ENCODE results near the gene DERL3.
"Not testable (repeated sequence)": the region's sequence is repeated elsewhere in the genome, so short reads cannot be mapped to it uniquely, and the experiment has no call there.

The DERL3 gene

DNA sequence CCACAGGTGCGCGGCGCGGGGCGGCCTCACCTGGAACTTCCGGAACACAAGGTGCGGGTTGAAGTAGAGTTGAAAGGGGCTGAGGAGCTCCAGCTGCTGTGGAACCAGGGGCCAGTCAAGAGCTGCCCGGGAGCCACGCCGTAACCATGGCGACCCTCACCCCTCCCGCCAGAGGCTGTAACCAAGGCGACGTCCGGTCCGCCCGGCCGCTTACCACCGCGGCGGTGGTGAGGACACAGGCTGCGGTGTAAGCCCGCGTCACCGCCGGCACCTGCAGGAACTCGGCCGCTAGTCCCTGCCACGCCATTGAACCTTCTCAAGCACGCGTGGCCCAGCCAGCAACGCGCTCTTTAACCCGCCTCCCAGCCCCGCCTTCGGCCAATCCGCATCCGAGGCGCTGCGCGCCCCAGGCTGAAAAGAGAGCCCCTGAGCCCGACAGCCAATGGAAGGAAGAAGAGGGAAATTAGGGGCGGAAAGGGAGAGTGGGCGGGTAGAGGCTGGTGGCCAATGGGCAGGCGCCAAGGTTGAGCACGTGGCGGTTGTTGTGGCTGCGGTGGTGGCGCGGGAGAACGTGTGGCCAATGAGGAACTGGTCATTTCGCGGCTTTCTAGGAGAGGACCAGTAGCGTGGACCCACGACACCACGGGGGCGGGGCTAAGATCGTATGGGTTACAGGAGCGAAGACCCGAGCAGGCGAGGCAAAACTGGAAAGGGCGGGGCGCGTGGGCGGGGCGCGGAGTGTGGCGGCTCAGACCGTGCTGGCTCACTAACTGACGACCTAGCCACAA lies at the start of gene DERL3:
Gene DERL3 (minus strand): TSS at position 326 of the 788 bp plus-strand sequence. CDS start 19 bp downstream, at position 307.
- DNase-seq (ENCODE audit: low read depth in 3 of 3): peak; percentile 88 to 97 (median 93)

DNA sequence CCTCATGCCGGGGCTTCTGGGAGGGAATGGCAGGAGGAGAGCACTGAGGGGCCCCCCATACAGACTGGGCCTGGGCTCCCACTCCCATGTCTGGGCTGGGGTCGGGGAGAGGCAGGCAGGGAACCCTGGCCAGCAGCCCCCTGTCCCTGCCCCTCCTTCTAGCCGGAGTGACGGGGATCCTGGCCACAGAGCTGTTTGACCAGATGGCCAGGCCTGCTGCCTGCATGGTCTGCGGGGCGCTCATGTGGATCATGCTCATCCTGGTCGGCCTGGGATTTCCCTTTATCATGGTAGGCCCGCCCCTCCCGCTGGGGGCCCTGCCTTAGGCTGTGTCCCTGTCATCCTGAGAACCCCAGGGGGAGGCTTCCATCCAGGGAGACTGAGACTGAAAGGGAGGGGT lies 45.3 kb upstream of the DERL3 start:
- DNase-seq (ENCODE audit: low read depth in 3 of 3): no peak

DNA sequence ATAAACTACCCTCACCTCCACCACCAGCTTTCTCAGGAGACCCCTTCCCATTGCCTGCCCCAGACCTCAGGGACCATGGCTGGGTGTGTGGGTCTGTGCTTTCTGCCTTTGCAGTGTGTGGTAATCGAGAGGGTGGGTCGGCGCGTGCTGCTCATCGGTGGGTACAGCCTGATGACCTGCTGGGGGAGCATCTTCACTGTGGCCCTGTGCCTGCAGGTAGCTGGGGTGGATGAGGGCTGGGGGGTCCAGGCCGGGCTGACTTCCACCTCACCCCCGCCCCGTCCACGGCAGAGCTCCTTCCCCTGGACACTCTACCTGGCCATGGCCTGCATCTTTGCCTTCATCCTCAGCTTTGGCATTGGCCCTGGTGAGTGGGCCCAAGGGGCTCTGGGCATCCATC lies 44.9 kb upstream of the DERL3 start:
- no peak for DNase-seq (ENCODE audit: low read depth in 3 of 3)

DNA sequence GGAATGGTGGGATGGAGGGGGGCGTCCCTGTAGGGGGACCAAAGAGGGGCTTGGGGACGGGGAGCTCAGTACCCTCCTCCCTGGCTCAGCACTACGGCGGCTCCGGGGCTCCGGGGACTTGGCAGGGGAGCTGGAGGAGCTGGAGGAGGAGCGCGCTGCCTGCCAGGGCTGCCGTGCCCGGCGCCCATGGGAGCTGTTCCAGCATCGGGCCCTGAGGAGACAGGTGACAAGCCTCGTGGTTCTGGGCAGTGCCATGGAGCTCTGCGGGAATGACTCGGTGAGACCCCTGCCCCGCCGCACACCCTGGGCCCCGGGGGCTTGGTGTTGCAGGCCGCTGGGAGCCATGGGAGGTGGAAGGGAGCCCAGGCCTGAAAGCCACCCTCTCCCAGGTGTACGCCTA lies 43.6 kb upstream of the DERL3 start:
- no peak for DNase-seq (ENCODE audit: low read depth in 3 of 3)

DNA sequence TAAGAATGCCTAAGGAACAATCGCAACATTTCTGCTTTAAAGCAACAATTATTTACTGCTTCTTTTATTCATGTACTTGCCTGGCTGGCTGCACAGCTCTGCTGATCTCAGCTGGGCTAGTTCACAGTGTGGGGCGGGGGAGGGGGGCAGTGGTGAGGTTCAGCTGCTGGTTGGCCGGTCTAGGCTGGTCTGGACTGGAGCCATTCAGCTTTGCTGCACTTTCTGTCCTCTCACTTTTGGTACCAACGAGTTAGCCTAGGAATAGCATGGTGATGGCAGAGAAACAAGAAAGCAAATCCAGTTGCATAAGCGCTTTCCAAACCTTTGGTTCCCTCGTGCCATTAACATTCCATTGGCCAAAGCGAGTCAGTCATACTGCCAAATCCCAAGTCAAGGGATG lies 39.4 kb upstream of the DERL3 start:
- no peak for DNase-seq (ENCODE audit: low read depth in 3 of 3)

DNA sequence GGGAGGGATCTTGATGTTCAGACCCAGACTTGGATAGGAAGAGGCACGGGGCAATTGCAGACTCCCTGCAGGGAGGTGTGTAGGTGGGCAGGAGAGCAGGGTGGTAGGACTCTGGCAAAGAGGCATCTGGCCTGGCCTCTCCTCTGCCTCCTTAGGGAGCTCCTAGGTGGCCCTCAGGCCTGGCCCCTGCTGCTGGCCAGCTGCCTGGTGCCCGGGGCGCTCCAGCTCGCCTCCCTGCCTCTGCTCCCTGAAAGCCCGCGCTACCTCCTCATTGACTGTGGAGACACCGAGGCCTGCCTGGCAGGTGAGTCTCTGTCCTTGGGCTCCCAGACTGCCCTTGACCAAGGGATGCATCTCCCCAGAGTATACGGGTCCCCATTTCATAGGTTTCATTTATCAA lies 38.8 kb upstream of the DERL3 start:
- no peak for DNase-seq (ENCODE audit: low read depth in 3 of 3)

DNA sequence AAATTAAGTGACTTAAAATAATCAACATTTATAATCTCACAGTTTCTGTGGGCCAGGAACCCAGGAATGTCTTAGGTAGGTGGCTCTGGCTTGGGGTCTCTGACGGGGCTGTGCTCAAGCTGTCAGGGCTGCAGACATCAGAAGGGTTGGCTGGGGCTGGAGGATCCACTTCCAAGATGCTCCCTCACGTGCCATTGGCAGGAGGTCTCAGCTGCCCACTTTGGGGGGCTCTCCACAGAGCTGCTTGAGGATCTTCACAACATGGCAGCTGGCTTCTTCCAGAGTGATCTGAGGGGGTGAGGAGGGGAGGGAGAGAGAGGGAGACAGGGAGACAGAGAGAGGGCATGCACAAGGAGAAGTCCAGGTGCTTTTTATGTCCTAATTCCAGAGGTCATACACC lies 37.0 kb upstream of the DERL3 start:
- DNase-seq (ENCODE audit: low read depth in 3 of 3): no peak

DNA sequence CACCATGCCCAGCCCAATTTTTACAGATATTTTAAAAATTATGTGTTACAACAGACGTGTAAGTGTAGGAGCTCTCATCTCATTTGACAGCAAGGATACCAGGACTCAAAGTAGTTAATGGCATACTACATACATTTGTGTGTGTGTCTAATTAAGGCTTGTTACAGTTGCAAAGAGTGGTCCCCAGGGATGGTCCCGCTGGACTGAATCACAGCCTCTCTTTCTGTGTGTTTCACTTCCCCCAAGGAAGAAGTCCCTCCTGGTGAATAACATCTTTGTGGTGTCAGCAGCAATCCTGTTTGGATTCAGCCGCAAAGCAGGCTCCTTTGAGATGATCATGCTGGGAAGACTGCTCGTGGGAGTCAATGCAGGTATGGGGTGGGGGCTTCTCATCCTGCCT lies 36.1 kb upstream of the DERL3 start:
- DNase-seq (ENCODE audit: low read depth in 3 of 3): no peak

DNA sequence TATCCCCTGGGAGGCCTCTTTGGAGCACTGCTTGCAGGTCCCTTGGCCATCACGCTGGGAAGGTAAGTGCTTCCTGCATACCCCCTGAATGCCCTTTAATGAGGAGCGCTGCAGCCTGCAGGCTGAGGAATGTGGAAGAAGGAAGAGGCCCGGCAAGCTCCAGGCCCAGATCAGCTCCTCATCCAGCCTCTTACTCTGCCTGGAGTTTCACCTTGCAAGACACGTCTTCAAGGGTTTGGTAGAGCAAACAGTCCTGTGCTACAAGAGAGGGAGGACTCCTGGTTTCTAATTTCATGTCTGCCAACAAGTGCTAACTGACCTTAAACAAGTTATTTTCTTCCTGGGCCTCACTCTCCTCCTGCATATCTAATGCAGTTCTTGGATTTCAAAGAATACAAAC lies 29.8 kb upstream of the DERL3 start:
- DNase-seq (ENCODE audit: low read depth in 3 of 3): no peak

DNA sequence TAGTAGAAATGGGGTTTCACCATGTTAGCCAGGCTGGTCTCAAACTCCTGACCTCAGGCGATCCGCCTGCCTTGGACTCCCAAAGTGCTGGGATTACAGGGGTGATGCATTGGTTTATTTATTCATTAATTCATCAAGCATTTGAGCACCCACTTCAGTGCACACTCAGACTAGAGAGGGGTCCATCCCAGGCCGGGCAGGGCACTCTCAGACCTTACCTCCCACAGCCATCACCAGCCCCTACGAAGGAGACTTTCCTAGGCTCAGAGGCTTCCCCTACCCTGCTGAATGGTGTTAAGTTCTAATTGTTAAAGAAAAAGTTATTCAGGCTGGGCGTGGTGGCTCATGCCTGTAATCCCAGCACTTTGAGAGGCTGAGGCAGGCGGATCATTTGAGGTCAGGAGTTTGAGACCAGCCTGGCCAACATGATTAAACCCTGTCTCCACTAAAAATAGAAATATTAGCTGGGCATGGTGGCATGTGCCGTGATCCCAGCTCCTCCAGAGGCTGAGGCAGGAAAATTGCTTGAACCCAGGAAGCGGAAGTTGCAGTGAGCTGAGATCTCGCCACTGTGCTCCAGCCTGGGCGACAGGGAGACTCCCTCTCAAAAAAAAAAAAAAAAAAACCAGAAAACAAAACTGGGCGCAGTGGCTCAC lies 25.8 kb upstream of the DERL3 start:
- not testable (repeated sequence) for DNase-seq (ENCODE audit: low read depth in 3 of 3)

DNA sequence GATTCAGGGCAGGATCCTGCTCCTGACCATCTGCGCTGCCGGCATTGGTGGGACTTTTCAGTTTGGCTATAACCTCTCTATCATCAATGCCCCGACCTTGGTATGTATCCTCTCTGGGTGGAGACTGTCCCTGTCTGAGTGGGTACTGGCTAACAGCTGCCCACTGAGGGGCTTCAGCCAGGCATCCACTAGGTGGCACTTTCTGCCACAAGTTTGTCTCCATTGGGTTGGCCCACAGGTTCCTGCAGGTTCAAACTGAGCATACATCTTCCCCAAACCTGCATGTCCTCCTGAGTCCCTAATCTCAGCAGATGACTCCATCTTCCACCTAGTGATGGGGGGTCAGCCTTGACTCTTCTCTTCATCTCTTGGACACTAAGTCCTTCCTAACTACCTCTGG lies 23.3 kb upstream of the DERL3 start:
- DNase-seq (ENCODE audit: low read depth in 3 of 3): no peak

DNA sequence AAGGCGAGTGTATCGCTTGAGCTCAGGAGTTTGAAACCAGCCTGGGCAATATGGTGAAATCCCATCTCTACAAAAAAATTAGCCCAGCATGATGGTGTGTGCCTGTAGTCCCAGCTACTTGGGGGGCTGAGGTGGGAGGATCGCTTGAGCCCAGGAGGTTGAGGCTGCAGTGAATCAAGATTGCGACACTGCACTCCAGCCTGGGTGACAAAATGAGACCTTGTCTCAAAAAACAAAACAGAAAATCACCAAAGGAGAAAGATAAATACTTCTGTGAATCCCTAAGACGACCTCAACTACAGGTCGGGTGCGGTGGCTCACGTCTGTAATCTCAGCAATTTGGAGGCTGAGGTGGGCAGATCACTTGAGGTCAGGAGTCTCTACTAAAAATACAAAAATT lies 21.4 kb upstream of the DERL3 start:
- DNase-seq (ENCODE audit: low read depth in 3 of 3): not testable (repeated sequence)

DNA sequence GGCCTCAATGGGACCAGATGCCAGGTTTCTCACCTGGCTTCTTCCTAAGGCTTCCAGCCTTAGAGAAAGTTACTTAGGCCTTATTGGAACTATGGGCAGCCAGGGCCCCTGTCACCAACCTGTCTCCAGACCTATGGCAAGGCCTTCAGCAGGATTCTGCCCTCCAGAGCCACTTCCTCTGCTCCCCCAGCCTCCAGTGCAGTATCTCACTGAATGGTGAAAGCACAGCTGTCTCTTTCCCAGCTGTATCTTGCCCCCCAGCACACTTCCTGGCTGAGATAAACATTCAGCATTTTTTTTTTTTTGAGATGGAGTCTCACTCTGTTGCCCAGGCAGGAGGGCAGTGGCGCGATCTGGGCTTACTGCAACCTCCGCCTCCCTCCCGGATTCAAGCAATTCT lies 20.4 kb upstream of the DERL3 start:
- DNase-seq (ENCODE audit: low read depth in 3 of 3): no peak

DNA sequence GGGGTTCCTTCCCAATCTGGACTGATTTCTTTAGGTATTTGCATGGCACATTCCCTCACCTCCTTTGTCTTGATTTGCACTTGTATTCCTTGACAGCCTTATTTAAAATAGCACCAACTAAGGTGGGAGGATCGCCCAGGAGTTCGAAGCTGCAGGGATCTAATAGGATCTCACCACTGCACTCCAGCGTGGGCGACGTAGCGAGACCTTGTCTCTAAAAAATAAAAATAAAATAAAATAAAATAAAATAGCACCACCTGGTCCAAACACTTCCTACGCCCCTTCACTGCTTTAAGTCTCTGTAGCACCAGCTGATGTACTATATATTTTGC lies 19.6 kb upstream of the DERL3 start:
- DNase-seq (ENCODE audit: low read depth in 3 of 3): no peak

DNA sequence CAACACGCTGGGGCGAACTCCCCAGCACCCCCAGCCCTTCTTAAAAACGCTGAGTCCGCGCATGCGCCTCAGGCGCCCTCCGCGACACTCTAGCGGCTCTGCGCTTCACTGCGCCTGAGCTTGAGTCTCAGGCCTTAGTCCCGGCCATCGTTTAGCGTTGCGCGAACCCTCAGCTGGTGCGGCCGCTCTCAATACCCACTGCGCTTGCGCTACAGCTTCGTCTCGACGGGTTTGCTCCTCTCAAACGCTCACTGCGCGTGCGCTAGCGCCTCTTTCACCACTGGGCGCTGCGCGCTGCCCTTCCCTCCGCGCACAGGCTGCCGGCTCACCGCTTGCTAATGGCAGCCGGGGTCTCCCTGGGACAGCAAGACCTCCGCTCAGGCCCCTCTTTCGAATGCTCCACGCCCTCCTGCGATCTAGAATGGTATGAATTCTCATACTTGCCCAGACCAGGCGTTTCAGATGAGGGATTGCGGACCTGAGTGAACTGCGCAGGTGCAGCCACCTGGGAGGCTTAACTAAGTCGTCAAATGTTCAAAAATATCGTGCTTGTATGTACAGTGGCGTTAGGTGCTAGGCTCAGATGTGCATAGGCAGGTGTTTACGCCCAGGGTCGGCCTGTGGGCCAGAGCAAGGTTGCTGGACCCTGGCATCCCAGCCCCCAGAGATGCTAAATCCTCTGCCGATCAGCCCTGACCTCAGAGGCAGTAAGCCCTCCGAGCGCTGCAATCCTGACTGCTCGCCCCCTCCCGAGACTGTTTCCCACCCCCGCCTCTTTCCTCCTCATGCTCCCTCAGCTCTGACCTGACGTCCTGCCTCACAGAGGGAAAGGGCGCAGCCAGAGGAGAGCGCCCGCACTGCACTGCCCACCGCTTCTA lies 19.0 kb upstream of the DERL3 start, which contains the start of gene SLC2A11:
Gene SLC2A11 (plus strand): TSS at position 270 of the 878 bp plus-strand sequence. CDS start 125 bp downstream, at position 395.
- peak; percentile 83 to 95 (median 89) for DNase-seq (ENCODE audit: low read depth in 3 of 3)

DNA sequence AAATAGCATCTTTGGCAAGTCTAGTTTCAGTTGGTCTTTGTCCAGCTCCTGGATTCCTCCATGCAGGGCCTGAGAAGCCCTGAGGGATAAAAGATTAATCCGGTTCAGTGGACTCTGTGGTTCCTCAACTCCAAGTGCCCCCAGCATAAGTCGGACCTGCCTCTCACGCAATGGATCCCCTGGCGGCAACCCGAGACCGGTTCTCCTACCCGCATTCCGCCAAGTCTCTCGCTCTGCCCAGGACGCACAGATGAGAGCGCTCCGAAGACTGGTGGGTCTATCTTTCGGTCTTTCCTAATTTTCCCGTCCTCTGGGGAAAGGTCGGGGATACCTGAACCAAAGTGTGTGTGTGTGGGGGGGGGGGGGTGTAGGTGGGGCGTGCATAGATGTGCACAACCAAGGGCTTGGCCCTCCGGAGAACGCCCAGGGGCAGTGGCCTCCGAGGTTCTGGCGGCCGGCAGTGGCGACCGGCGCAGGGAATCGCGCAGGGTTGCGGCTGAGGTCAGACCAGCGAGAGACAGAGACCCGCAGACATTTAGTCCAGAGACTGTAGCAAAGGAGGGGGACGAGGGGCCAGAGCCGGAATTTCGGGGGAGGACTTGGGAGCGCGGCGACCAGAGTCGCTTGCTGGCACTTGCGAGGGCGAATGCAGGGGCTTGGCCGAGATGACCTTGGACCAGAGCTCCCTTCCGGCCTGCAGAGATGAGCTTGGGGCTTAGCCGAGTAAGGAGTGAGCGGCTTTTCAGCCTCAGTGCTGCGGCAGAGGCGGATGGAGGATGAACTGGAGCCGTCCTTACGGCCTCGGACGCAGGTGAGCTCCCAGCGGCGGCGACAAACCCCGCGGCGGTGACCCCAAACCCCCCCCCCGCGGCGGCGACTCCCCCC lies 18.2 kb upstream of the DERL3 start:
- DNase-seq (ENCODE audit: low read depth in 3 of 3): no peak

DNA sequence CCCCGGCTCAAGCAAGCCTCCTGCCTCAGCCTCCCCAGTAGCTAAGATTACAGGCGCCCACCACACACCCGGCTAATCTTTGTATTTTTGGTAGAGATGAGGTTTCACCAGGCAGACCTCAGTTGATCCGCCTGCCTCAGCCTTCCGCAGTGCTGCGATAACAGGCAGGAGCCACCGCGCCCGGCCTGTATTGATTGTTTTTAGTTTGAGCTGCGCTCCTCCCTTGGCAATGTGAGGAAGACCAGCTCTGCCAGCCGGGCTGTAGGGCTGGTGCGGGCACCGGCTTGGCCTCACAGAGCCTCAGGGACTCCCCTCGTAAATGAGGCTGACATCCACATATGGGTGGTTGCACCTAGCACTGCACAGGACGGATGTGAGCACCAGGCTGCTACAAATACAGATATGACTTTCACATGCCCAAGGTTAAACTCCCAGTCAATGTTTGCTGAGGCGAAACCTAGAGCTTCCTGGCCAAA lies 11.4 kb upstream of the DERL3 start:
- DNase-seq (ENCODE audit: low read depth in 3 of 3): no peak

DNA sequence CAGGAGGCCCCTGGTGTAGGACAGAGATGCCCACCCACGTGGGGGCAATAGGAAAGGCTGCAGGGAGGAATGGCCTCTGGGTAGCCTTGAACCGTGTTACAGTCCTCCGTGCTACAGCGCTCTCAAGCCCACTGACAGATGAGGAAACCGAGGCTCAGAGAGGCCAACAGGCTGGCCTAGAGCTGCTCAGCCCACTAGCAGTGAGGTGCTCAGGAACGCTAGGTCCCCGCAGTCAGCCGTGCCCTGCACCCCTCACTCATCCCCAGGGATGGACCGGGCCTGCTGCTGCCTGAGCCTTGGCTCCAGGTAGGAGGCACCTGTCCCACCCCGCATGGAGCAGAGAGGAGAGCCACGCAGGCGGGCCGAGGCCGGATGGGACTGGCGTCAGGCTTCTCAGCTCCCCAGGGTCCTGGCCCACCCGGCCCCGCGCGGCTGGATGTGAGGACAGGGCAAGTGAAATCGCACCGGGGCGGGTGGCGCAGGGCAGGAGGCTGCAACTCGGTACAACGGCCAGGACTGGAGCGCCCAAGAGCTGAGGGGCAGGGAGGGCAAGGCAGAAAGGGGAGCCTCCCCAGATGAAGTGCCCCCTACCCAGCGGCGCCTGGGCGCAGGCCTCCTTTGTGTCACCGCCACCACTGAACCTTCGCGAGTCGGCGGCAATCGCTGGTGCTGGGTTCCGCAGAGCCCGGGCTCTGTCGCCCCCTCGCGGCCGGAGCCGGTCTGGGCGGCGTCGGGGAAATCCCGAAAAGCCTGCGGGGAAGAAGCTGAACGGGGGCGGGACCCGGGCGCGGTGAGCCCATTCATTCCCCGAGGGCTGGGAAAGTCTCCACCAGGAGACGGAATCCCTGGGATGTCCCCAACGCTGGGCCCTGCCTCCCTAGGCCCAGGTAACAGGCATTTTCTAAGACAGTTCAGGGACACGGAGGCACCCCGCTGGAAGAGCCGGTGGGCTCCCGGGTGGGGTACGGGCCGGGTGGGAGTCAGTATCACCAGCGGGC lies 10.5 kb upstream of the DERL3 start:
- peak; percentile 77 to 85 (median 82) for DNase-seq (ENCODE audit: low read depth in 3 of 3)

DNA sequence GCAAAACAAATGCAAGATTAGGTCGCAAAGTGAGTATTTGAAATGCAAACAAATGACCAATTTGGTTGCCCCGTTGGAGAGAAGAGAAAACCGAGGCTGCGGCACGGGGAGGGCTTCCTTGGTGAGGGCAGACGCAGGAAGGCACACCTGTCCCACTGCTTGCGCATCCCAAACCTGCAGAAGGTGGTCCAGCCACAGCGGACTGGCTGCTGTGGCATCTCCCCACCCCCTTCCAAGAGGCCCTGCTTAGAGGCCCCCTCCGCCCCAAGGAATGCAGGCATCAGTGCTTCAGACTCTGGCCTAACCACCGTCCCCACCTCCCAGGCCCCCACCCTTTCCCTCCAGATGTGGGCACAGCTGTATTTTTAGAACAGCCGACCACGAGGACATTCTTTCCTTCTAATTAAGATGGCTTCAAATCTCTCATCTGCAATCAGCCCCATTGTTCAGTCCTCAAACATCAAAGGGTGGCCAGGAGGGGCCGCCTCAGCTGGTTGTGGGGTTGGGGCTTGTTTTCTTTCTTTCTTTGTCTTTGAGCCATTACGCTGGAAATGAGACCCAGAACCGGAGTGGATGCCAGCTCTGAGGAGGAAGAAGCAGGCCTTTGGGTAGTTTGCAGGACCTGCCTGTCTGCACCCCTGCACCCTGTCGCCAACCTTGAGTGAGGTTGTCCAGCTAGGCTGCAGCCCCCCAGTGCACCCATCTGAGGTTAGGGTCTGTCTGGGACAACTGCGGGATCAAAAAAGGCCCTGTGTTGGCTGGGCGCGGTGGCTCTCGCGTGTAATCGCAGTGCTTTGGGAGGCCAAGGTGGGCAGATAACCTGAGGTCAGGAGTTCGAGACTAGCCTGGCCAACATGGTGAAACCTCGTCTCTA lies 9.4 kb upstream of the DERL3 start:
- DNase-seq (ENCODE audit: low read depth in 3 of 3): no peak
